ENCODE measurements around the gene UNK. TPM values are rescaled to one million over a fixed set of nuclear protein-coding genes. Genes with fewer than 3 reads are reported as not detected.

Gene UNK
- total and polyA plus RNA-seq, 2 of the 13 experiments (the other 11 are each of a cell fraction or from before 2014, with no cell fraction given) = 31.6 to 33.0 TPM

- no peak for TF ChIP-seq HMGXB3 (CRISPR knock-in tag; IDR thresholded peaks at IDR 0.05; ENCODE audit: borderline replicate concordance)
- TF ChIP-seq ZNF780A (CRISPR knock-in tag; IDR thresholded peaks at IDR 0.05) = no peak
- TF ChIP-seq ARID5B (CRISPR knock-in tag; IDR thresholded peaks at IDR 0.05) = no peak; the same call in 1 of the 2 replicates
- TF ChIP-seq ZNF441 (CRISPR knock-in tag; IDR thresholded peaks at IDR 0.05; ENCODE audit: borderline replicate concordance) = no peak
- TF ChIP-seq ZNF230 (CRISPR knock-in tag; IDR thresholded peaks at IDR 0.05) = no peak
- peak; percentile 81; the same call in 1 of the 2 replicates for TF ChIP-seq ZFP82 (CRISPR knock-in tag; IDR thresholded peaks at IDR 0.05; ENCODE audit: borderline replicate concordance)
- TF ChIP-seq ATF6 (CRISPR knock-in tag; conservative IDR thresholded peaks at IDR 0.05) = no peak
- TF ChIP-seq SOX13 (IDR thresholded peaks at IDR 0.05) = no peak
- 0 out of 4 replicates have a peak, but pooled peaks of 1 of the 2 experiments have one; percentile 2 for TF ChIP-seq SOX13 (CRISPR knock-in tag; conservative IDR thresholded peaks at IDR 0.05 in 1 of 2, IDR thresholded peaks at IDR 0.05 in 1 of 2)
- peak; percentile 45; the same call in 1 of the 2 replicates for TF ChIP-seq ZNF563 (CRISPR knock-in tag; IDR thresholded peaks at IDR 0.05)
- peak; percentile 37; the same call in 1 of the 2 replicates for TF ChIP-seq POGK (CRISPR knock-in tag; conservative IDR thresholded peaks at IDR 0.05)
- no peak for TF ChIP-seq ZNF17 (CRISPR knock-in tag; IDR thresholded peaks at IDR 0.05)
- TF ChIP-seq ZNF737 (CRISPR knock-in tag; IDR thresholded peaks at IDR 0.05; ENCODE audit: borderline replicate concordance) = no peak; the same call in 1 of the 2 replicates
- TF ChIP-seq BRF2 (CRISPR knock-in tag; IDR thresholded peaks at IDR 0.05) = no peak
These were observed 19.7 kb upstream of the UNK start, which contains the start of gene GALK1 (continued) for GRCh38 chr17:75764711-75765421.

Data from HepG2 (cell line).